NCI-H446 treated with DMSO at 0.1 percent for 48 hours (cell line): Measurements from ENCODE around the gene NUCKS1.

Source experiments
- DNase-seq: peaks from one replicate; lab custom pipeline; 2025; lab: John Stamatoyannopoulos, UW

NUCKS1 gene

DNA sequence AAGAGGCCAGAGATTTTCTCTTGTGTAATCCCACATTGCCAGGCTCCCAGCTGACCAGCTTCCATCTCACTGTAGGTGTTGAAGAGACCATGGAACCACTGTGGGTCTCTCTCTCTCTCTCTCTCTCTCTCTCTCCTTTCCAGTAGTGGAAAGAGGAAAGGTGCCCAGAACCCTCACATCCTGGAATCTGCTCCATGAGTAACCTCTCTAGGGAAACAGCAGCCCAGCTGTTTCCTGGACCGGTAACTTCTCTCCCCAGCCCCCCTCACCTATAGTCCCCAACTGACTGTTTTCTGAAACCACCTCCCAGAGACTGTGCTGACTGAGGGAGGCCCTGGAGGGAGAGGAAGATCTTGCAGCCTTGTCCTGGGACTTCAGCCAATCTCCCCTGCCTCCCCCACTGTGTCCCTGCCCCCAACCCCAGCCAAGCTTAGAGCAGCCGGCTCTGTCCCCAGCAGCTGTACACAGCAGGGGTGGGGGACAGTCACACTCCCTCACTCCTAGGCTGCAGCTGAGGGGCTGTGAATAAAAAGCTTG is 49.0 kb downstream of the NUCKS1 start:
- no peak for DNase-seq

DNA sequence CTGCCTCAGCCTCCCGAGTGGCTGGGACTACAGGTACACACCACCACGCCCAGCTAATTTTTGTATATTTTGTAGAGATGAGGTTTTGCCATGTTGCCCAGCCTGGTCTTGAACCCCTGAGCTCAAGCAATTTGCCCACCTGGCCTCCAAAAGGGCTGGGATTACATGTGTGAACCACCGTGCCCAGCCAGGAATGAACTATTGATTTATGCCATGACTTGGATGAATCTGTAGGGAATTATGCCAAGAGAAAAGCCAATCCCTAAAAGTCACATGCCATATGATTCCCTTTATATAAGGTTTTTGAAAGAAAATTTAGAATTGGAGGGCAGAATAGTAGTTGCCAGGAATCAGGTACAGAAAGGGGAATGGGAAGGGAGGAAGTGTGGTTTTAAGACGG is 50.6 kb downstream of the NUCKS1 start:
- no peak for DNase-seq

DNA sequence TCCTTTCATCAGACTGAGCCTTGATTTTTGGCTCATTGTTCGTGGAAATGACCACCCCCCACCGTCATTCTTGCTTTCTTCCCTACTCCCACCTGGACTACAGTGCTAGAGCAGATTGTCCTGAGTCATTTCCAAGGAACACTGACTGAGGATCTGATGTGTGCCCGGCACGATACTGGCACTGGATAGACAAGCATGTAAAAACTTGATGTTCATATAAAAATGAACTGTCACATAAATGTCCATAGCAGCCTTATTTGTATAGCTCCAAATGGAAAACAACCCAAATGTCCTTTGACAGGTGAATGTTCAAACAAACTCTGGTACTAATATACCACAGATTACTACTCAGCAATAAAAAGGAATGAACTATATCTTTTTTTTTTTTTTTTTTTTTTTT is 51.1 kb downstream of the NUCKS1 start:
- DNase-seq: no peak

- DNase-seq: no peak
Measured at GRCh38 chr1:205693421-205693991, 56.5 kb downstream of the NUCKS1 start.

DNA sequence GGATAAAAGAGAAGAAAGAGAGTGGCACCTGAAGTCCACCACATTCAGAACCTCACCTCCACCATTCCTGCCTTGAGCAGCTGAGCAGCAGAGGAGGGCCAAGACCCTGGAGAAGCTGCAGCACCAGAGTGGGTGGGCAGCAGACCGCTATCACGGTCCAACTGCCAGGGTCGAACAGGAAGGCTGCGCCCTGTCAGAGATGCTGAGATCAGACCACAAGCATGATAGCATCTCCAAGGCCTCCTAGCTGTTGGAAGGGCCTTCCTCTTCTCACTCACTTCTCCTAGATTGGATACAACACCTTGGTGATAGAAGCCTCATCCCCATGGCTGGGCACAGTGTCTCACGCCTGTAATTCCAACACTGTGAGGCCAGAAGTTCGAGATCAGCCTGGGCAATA is 57.6 kb downstream of the NUCKS1 start:
- no peak for DNase-seq

DNA sequence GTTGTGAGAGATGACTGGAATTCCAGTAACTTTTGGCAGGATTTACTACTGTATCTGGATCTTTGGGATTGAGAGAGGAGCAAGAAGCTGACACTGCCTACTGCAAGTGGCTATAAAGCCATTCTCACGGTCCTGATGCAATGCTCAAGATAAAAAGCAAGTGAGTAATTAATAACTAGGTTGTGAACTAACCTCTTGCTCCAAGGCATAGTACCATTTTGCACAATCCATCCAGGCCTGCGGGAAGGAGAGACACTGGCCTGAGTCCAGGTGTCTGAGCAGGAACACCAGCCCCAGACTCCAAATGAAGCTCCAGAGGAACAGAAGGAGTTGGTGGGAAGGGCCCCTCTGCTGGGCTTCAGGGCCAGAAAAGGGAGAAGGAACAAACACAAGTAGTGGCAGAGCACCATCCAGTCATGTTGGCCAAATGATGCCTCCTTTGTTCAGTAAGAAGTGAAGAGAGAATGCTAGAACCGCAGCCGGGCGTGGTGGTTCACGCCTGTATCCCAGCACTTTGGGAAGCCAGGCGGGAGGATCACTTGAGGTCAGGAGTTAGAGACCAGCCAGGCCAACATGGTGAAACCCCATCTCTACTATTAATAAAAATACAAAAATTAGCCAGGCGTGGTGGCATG is 59.7 kb downstream of the NUCKS1 start:
- no peak for DNase-seq

DNA sequence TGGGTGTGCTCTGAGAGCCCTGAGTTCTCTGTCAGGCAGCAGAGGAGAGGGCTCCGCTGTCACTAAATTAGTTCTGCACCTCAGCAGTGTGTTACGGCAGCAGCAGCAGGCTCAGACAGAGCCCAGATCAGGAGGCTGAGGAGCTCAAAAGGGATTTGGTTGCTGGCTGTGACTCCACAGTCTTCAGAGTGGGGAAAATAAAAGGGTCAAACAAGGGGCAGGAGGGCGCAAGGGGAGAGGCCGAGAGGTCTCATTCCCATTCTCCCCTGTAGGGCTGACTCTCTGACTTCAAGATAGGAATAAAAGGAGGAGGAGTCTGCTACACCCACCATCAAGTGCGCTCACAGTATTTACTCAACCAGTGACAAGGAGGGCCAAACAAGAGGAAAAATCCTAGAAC is 60.5 kb downstream of the NUCKS1 start:
- no peak for DNase-seq

GRCh38 chr1:205688171-205689080 is 61.6 kb downstream of the NUCKS1 start:
- no peak for DNase-seq

GRCh38 chr1:205687242-205687641 is 62.7 kb downstream of the NUCKS1 start:
- no peak for DNase-seq

DNA sequence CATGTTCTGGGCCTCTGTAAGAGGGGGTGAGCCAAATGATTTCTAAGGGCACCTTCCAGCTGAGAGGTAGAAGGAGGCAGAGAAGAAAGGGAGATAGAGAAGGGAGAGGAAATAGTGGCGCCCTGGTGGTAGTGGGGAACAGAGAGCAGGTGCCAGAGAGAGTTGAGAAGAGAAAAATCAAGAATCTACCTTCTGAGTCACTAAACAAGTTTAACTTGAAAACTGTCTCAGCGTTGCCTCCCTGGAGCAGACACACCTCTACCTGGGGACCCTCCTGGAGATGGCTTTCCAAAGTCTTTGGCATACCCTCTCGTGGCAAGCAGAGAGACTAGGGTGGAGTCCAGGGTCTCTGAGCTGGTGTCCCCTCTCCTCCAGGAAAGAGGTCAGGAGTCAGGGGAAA is 68.6 kb downstream of the NUCKS1 start:
- no peak for DNase-seq

DNA sequence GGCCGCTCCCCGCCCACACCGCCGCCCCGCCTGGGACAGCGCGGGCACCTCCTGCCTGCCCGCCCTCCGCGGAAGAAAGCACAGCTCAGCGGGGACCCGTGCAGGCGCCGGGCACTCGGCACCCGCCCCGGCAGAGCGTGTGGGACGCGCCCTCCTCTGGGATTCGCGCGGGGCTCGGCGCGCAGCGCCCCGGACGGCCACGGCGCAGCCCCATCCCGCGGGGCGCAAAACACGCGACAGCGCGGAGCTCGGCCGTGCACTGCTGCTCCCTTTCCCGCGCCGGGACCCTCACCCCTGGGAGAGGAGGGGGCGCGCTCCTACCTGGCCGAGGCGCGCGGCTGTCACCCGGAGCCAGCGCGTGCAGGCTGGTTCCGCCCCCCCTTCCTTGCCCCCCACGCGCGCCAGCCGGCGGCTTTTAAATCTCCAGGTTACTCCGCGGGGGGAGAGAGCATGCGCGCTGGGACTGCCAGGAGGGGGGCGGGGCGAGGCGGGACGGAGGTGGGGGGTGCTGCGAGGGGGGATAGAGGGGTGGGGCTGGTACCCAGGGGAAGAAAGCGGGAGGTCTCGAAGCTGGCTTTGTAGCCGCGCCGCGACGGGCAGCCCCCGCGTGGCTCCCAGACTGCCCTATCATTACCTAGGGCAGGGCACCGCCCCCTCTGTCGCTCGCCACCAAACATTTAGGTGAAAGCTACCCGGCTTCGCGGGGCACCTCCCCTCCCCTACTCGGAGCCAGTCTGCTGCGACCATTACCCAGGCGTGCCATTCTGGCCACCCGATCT is 69.7 kb downstream of the NUCKS1 start, which contains the start of gene SLC45A3:
Gene SLC45A3 (minus strand): TSS at position 437 of the 779 bp plus-strand sequence. CDS start 15,853 bp downstream, outside the sequence.
- no peak for DNase-seq

DNA sequence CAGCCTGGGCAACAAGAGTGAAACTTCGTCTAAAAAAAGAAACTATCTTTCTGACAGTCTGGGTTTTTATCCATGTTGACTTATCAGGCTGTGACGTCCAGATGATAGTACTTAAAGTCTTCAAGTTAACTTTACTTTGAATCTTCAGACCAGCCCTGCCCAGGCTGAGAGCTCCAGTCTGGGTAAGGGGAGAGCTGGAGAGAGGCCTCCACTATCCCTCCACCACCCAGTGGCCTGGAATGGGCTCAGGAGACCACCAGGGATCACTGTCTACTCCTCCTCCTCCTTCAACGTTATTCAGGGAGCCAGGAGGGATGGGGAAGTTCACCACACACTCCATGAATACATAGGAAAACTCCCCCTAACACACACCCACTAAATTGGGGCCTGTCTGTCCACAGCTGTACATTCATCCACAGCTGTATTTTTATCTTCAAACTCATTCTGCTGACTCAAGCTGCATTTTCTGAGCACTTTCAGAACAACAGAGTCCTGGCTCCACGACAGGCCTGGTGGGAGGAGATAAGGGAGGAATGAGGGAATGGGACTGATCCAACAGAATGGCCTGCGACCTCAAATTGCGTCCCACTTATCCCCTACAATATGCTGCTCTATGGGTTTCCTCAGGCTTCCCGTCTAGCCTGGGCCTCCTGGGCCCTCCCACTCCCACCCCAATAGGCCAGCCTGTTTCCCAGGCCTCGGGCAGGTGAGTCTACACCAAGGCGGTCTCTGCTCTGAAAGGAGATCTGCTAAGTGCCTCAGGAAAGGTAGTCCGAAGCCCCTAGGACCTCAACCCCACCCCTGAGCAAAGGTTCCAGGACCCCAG is 71.5 kb downstream of the NUCKS1 start:
- no peak for DNase-seq

- no peak for DNase-seq
Measured at GRCh38 chr1:205677167-205677566, 72.8 kb downstream of the NUCKS1 start.

GRCh38 chr1:205676597-205676996 is 73.4 kb downstream of the NUCKS1 start:
- no peak for DNase-seq

GRCh38 chr1:205676002-205676401 is 74.0 kb downstream of the NUCKS1 start:
- no peak for DNase-seq

DNA sequence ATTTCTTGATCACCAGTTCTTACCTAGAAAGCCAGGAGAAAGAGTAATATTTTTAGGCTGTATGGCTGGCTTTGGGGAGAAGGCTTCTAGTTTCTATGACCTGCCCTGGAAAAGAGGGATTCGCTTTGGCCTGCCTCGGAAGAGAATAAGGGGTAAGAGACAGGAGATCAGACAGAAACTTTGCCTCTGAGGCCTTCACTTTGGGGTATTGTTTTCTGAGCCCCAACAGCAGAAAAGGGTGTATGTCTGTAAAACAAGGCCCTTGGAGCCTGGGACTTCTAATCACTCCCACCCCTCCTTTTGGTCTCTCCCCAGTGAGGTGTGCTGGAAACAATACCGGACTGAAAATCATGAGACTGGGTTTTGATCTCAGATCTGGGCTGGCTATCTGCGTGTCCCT is 74.7 kb downstream of the NUCKS1 start:
- DNase-seq: no peak

DNA sequence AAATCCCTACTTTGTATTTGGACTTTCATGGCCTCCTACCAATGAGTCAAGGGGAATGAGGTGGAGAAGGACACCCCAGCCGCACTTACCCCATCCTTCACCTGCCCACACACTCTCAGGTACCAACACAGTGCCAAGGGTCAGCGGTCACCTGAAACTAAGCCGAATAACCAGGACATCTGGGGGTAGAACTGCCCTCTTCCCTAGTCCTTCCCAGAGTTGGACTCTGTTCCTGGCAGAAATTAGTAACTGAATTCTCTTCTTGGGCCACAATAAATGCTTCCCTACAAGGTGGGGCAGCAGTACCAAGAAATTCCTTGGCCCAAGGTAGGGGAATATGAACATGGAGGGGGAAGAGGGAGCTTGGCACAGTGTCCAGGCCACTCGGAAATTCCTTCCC is 77.0 kb downstream of the NUCKS1 start:
- no peak for DNase-seq

- no peak for DNase-seq
Measured at GRCh38 chr1:205672395-205672889, 77.5 kb downstream of the NUCKS1 start.

DNA sequence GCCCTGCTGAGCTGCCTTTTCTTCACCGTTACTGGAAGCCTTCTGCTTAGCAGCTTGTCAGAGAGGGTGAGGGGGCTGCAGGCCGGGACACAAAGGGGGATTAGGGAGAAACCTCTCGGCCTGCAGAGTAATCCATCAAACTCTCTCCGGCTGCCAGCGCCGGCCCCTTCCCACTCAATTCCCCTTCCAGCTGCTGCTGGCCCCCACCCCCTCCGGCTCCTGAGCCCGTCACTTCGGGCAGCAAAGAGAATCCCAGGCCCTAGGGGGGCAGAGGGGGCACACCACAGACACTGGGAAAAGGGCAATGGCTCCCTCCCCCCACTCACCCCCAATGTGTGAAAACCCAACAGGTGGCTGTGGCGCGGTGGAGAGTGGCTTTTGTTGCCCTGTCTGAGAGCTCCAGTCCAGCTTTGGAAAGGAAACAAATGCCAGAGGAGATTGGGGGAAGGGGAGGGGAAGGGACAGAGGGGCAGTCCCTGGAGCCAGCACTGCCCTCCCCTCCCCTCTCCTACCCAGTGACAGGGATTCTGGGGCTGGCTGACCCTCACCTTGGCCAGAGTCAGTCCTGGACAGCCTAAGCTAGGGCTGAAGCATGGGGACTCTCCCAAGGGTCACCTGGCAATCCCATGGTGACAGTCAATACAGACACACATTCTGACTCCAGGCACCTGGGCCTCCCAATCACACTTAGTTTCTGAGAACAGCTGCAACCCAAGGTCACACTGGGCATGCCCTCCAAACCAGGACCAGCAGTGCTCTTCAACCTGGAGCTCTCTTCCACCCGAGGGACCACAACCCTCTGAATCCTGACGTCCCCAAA is 79.2 kb downstream of the NUCKS1 start:
- no peak for DNase-seq

DNA sequence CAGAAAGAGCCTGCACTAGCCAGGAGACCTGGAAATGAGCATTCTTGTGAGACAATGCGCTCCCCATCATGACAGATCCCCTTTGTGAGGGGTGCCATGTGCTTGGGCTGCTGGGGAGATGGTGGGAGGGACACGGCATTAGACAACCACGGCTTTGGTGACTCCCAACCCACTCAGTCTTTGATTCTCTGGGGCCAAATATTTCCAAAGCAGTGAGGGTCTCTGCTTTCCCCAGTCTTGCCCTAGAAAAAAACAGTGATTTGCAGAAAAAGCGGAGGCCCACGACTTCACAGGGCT is 79.9 kb downstream of the NUCKS1 start:
- no peak for DNase-seq
